CD14-positive monocyte (primary cell): ENCODE measurements around the gene CNOT3. TPM values are rescaled to one million over a fixed set of nuclear protein-coding genes. Genes with fewer than 3 reads are reported as not detected.

Source experiments
- DNase-seq, 3 donors: peaks; one replicate each; pipeline ENCODE4 v3.0.0-alpha.2; 2011 to 2022
- H2AFZ ChIP-seq: 2 replicates; pipeline ENCODE4 v1.6.0; 2012; ENCODE audit warnings: mild to moderate bottlenecking, low read depth, low read length, inconsistent platforms; ENCODE audit not compliant: insufficient read depth, poor library complexity, severe bottlenecking
- H3K27ac ChIP-seq, 2 donors: 1 replicate in 1 of 2; 2 replicates in 1 of 2; pipeline ENCODE4 v1.5.1; 2012 to 2013; ENCODE audit warnings: low read length in 2 of 2, control low read depth in 1 of 2, inconsistent platforms in 1 of 2, low read depth in 1 of 2, mild to moderate bottlenecking in 1 of 2
- H3K27me3 ChIP-seq, 2 donors: one replicate each; pipeline versions ENCODE4 v1.6.0 to v1.6.1; 2011 to 2013; ENCODE audit warnings: low read length in 2 of 2; ENCODE audit not compliant: control insufficient read depth in 2 of 2, insufficient read depth in 2 of 2
- H3K36me3 ChIP-seq, 2 donors: replicated peaks in 1 of 2; 1 replicate in 1 of 2; 2 replicates in 1 of 2; pipeline versions ENCODE4 v1.5.1 to v1.6.1; 2012 to 2013; ENCODE audit warnings: low read length in 2 of 2, control low read depth in 1 of 2, inconsistent platforms in 1 of 2, mild to moderate bottlenecking in 1 of 2; ENCODE audit not compliant: insufficient read depth in 2 of 2, control insufficient read depth in 1 of 2
- H3K4me1 ChIP-seq, 2 donors: 1 replicate in 1 of 2; 2 replicates in 1 of 2; pipeline versions ENCODE4 v1.5.1 to v1.6.1; 2012 to 2013; ENCODE audit warnings: low read length in 2 of 2, control low read depth in 1 of 2, inconsistent platforms in 1 of 2, mild to moderate bottlenecking in 1 of 2, moderate library complexity in 1 of 2; ENCODE audit not compliant: insufficient read depth in 2 of 2, control insufficient read depth in 1 of 2
- H3K4me2 ChIP-seq: replicated peaks from 2 replicates; pipeline ENCODE3; 2012; ENCODE audit warnings: low read length, moderate library complexity, mild to moderate bottlenecking; ENCODE audit not compliant: poor library complexity, severe bottlenecking; ENCODE audit errors: extremely low read depth
- H3K4me3 ChIP-seq, 3 experiments: fragments of 200-600 bp in 1 of 3; sonication (generic) in 1 of 3; replicated peaks in 1 of 3; 1 replicate in 2 of 3; 2 replicates in 1 of 3; pipeline ENCODE4 v1.5.1; 2011 to 2013; ENCODE audit warnings: low read length in 3 of 3, mild to moderate bottlenecking in 3 of 3, control low read depth in 2 of 3, low read depth in 2 of 3, inconsistent platforms in 1 of 3, moderate library complexity in 1 of 3
- H3K79me2 ChIP-seq: 2 replicates; pipeline ENCODE4 v1.6.0; 2012; ENCODE audit warnings: mild to moderate bottlenecking, control low read depth, inconsistent platforms, low read length, moderate library complexity; ENCODE audit not compliant: insufficient read depth
- H3K9ac ChIP-seq: 2 replicates; pipeline ENCODE4 v1.6.0; 2017; ENCODE audit warnings: low read length, mild to moderate bottlenecking; ENCODE audit not compliant: insufficient read depth, poor library complexity, severe bottlenecking
- H3K9me3 ChIP-seq, 2 donors: replicated peaks in 1 of 2; 1 replicate in 1 of 2; 2 replicates in 1 of 2; pipeline versions ENCODE4 v1.5.1 to v1.6.1; 2012 to 2013; ENCODE audit warnings: low read length in 2 of 2, control low read depth in 1 of 2; ENCODE audit not compliant: control insufficient read depth in 1 of 2, insufficient read depth in 1 of 2
- H4K20me1 ChIP-seq: 2 replicates; pipeline ENCODE4 v1.6.0; 2012; ENCODE audit warnings: mild to moderate bottlenecking, low read length, control low read depth, moderate library complexity; ENCODE audit not compliant: insufficient read depth
- H3K27ac Mint-ChIP-seq, 7 donors: one replicate each; pipeline ENCODE4 v1.8.0; 2020; ENCODE audit warnings: mild to moderate bottlenecking in 7 of 7, mixed read lengths in 7 of 7, moderate library complexity in 6 of 7, inconsistent platforms in 2 of 7
- H3K27me3 Mint-ChIP-seq, 3 donors: one replicate each; pipeline ENCODE4 v1.8.0; 2021 to 2022; ENCODE audit warnings: low read depth in 3 of 3, mild to moderate bottlenecking in 3 of 3, mixed read lengths in 3 of 3, moderate library complexity in 3 of 3, inconsistent platforms in 1 of 3
- H3K36me3 Mint-ChIP-seq, 2 donors: one replicate each; pipeline ENCODE4 v1.8.0; 2020; ENCODE audit warnings: mixed read lengths in 2 of 2, inconsistent platforms in 1 of 2, mild to moderate bottlenecking in 1 of 2
- H3K4me1 Mint-ChIP-seq: one replicate; pipeline ENCODE4 v1.8.0; 2020; ENCODE audit warnings: mild to moderate bottlenecking, mixed read lengths
- H3K4me3 Mint-ChIP-seq, 2 donors: one replicate each; pipeline ENCODE4 v1.8.0; 2020; ENCODE audit warnings: mild to moderate bottlenecking in 2 of 2, mixed read lengths in 2 of 2, moderate library complexity in 1 of 2
- H3K9me3 Mint-ChIP-seq, 7 donors: one replicate each; pipeline ENCODE4 v1.8.0; 2020 to 2022; ENCODE audit warnings: mixed read lengths in 7 of 7, mild to moderate bottlenecking in 6 of 7, moderate library complexity in 6 of 7, inconsistent platforms in 2 of 7
- WGBS: methylation state at CpG from one replicate; pipeline ENCODE4 v1.1.5; 2013; ENCODE audit warnings: missing lambda C conversion rate; ENCODE audit not compliant: insufficient coverage; 5-methylcytosine and 5-hydroxymethylcytosine counted together
- intact Hi-C, 2 donors: fragments of 100-400 bp; cut with micrococcal nuclease; formaldehyde crosslinking; loops; one replicate each; pipeline versions ENCODE4 v1.15.0 to v1.15.1; 2023
- polyA plus RNA-seq, 3 donors: library from polyadenylated mRNA; depleted of rRNA in 1 of 3; unstranded in 2 of 3; stranded (reverse) in 1 of 3; fragments of 300-500 nt in 2 of 3; fragments of >200 nt in 1 of 3; fragmentation: Illumina TruSeq in 2 of 3; gene quantifications; 1 replicate in 2 of 3; 2 replicates in 1 of 3; pipeline ENCODE4 v1.2.3, GENCODE V29; 2012 to 2021
- TF ChIP-seq, protein P1 (sequence below): fragments of 200-600 bp; IDR thresholded peaks from one replicate; pipeline ENCODE4 v1.8.0; 2022; ENCODE audit warnings: antibody characterized with exemption, mild to moderate bottlenecking

CNOT3 gene
- polyA plus RNA-seq, 3 donors: 3.0 to 22.5 (median 4.2) TPM

DNA sequence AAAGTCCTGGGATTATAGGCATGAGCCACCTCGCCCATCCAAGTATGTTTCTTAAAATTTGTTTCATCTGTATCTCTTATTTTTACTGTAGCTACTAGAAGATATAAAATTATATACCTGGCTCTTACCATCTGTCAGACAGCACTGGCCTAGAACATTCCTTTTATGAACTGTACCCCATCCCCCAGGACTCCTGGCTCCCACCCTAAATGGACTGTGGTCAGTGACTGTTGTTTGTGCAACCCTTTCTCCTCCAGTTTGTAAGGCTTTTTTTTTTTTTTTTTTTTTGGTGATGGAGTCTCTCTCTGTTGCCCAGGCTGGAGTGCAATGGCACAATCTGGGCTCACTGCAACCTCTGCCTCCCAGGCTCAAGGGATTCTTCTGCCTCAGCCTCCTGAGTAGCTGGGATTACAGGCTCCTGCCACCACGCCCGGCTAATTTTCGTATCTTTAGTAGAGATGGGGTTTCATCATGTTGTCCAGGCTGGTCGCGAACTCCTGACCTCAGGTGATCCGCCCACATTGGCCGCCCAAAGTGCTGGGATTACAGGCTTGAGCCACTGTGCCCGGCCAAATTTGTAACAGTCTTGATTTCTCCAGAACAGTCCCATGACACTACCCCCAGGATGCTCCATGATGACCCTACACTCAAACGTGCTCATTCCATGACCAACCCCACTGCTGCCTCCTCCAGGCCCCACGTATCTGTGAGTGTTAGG, 32.4 kb upstream of the CNOT3 start:
- Histone ChIP-seq H3K9ac (no peak overlapping the region), H3K36me3 (peaks cover 45 to 49% of the 10 kb centered on the region in 2 donors), H3K27me3 (no peaks in the 10 kb centered on the region), H3K4me1 (peaks cover 30 to 33% of the 10 kb centered on the region in 2 donors), H2AFZ (no peak overlapping the region), H3K9me3 (no peaks in the 10 kb centered on the region), H3K4me2 (no peak overlapping the region), H3K79me2 (peaks cover 75% of the 10 kb centered on the region), H3K27ac (no peak overlapping the region), H4K20me1 (peaks cover 32% of the 10 kb centered on the region), H3K4me3 (no peak overlapping the region)
- TF ChIP-seq, protein P1, sequence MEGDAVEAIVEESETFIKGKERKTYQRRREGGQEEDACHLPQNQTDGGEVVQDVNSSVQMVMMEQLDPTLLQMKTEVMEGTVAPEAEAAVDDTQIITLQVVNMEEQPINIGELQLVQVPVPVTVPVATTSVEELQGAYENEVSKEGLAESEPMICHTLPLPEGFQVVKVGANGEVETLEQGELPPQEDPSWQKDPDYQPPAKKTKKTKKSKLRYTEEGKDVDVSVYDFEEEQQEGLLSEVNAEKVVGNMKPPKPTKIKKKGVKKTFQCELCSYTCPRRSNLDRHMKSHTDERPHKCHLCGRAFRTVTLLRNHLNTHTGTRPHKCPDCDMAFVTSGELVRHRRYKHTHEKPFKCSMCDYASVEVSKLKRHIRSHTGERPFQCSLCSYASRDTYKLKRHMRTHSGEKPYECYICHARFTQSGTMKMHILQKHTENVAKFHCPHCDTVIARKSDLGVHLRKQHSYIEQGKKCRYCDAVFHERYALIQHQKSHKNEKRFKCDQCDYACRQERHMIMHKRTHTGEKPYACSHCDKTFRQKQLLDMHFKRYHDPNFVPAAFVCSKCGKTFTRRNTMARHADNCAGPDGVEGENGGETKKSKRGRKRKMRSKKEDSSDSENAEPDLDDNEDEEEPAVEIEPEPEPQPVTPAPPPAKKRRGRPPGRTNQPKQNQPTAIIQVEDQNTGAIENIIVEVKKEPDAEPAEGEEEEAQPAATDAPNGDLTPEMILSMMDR: no peak
- Mint-ChIP-seq H3K27me3 (no peaks in the 10 kb centered on the region), H3K4me3 (no peak overlapping the region), H3K4me1 (peaks cover 26% of the 10 kb centered on the region), H3K27ac (peak overlapping the region in 3 of 7 donors; percentile 7 to 39 (median 19)), H3K9me3 (peaks cover 0 to 2% (median 0%) of the 10 kb centered on the region in 7 donors), H3K36me3 (peaks cover 48 to 54% of the 10 kb centered on the region in 2 donors)
- DNase-seq: no peak
- 98% methylated on average over 5 of the region's 11 CpGs for WGBS
- intact Hi-C loops: no loop called here

DNA sequence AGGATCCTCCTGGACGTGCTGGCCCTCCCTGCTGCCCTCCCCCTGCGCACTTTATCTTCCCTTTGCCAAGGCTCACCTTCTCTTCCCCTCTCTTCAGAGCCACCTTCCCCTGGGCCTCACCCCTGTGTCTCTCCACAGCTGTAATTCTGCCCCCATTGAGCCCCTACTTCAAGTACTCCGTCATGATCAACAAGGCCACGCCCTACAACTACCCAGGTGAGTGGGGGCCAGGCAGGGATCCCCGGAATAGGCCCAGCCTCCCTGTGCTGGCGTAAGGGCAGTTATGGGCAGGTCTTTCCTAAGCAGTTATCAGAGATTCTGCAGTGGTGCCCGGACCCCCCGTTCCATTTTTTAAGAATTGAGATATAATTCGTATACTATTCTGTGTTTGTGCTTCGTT, 31.8 kb upstream of the CNOT3 start:
- H3K4me3 ChIP-seq: no peak overlapping the region
- H3K27me3 ChIP-seq: no peaks in the 10 kb centered on the region
- TF ChIP-seq, protein P1: no peak
- H3K27ac Mint-ChIP-seq: peak overlapping the region in 2 of 7 donors; percentile 7 to 19
- H3K4me3 Mint-ChIP-seq: no peak overlapping the region
- H3K9me3 ChIP-seq: no peaks in the 10 kb centered on the region
- peaks cover 0 to 2% (median 0%) of the 10 kb centered on the region in 7 donors for H3K9me3 Mint-ChIP-seq
- H3K79me2 ChIP-seq: peaks cover 71% of the 10 kb centered on the region
- no peak overlapping the region for H2AFZ ChIP-seq
- H3K4me1 ChIP-seq: peaks cover 25 to 28% of the 10 kb centered on the region in 2 donors
- H3K27me3 Mint-ChIP-seq: no peaks in the 10 kb centered on the region
- H3K9ac ChIP-seq: no peak overlapping the region
- H3K36me3 Mint-ChIP-seq: peaks cover 54 to 60% of the 10 kb centered on the region in 2 donors
- H4K20me1 ChIP-seq: peaks cover 38% of the 10 kb centered on the region
- WGBS: 91% methylated on average over 7 of the region's 10 CpGs
- intact Hi-C loops: no loop called here
- H3K27ac ChIP-seq: no peak overlapping the region
- H3K36me3 ChIP-seq: peaks cover 50 to 55% of the 10 kb centered on the region in 2 donors
- DNase-seq: no peak
- H3K4me2 ChIP-seq: no peak overlapping the region
- H3K4me1 Mint-ChIP-seq: peaks cover 20% of the 10 kb centered on the region
